ENCODE data around the gene CPEB1.
A peak's percentile ranks its signal among the peaks of the same experiment; 100 is the strongest.

- TF ChIP-seq CTCF (conservative IDR thresholded peaks at IDR 0.05; ENCODE audit: low read depth in 2 of 2) (peak; percentile 41 to 48; a peak in 3 of 4 replicates), JUNB (IDR thresholded peaks at IDR 0.05; ENCODE audit: unreplicated experiment) (no peak), EZH2 (IDR thresholded peaks at IDR 0.05; ENCODE audit: low read depth, unreplicated experiment) (no peak), ETS1 (IDR thresholded peaks at IDR 0.05) (no peak), REST (IDR thresholded peaks at IDR 0.05; ENCODE audit: unreplicated experiment) (no peak), POLR2AphosphoS5 (IDR thresholded peaks at IDR 0.05; ENCODE audit: low read depth) (no peak), EZH2phosphoT487 (IDR thresholded peaks at IDR 0.05; ENCODE audit: unreplicated experiment) (no peak), ZNF114 (CRISPR knock-in tag; IDR thresholded peaks at IDR 0.05) (no peak), CREB1 (CRISPR knock-in tag; IDR thresholded peaks at IDR 0.05; ENCODE audit: low read depth) (no peak), ZNF331 (CRISPR knock-in tag; IDR thresholded peaks at IDR 0.05; ENCODE audit: low read depth) (no peak), STAT1 (IDR thresholded peaks at IDR 0.05; ENCODE audit: unreplicated experiment) (no peak), NANOG (IDR thresholded peaks at IDR 0.05; ENCODE audit: borderline replicate concordance) (no peak), ZNF462 (CRISPR knock-in tag; IDR thresholded peaks at IDR 0.05) (no peak)
Observed at GRCh38 chr15:82585072-82585471, 62.1 kb downstream of the CPEB1 start.
